HG03139 (cell line): ENCODE measurements around the gene TNFSF13.
A peak's percentile ranks its signal among the peaks of the same experiment; 100 is the strongest.

Experiments used
- ATAC-seq: cut with Tn5 transposase; IDR thresholded peaks from one replicate; pipeline ENCODE4 v1.9.1; 2021; ENCODE audit not compliant: unreplicated experiment

Gene TNFSF13

GRCh38 chr17:7574176-7574953 is 15.8 kb downstream of the TNFSF13 start:
- no peak for ATAC-seq

GRCh38 chr17:7575481-7575883 is 16.9 kb downstream of the TNFSF13 start:
- no peak for ATAC-seq

DNA sequence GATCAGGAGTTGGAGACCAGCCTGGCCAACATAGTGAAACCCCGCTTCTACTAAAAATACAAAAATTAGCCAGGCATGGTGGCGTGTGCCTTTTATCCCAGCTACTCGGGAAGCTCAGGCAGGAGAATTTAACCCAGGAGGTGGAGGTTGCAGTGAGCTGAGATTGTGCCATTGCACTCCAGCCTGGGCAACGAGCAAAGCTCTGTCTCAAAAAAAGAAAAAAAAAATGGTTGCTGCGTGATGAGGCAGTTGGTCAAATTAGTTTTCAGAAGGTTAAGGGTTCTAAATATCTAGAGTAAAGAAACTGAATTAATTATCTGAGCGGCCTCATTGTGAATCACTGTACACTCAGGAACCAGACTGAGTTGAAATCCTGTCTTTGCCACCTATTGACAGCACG is 17.4 kb downstream of the TNFSF13 start:
- ATAC-seq, result no peak

DNA sequence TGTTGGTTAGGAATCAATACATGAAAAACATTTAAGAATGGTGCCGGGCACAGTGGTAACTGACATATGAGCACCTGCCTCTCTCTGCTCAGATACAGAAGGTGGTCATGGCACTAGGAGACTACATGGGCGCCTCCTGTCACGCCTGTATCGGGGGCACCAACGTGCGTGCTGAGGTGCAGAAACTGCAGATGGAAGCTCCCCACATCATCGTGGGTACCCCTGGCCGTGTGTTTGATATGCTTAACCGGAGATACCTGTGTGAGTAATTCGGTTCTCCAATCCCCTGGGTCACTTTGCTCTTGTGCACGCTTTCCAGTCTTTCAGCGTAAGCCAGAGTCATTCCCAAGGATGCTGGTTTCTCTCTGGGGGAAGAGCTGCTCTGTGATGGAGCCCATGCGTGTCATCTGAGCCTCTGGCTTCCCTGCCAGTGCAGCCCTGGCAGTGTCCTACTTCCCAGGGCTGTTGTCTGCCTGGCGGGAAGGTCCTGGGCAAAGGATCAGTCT is 17.9 kb downstream of the TNFSF13 start:
- no peak for ATAC-seq

GRCh38 chr17:7577327-7578199 is 19.0 kb downstream of the TNFSF13 start:
- no peak for ATAC-seq

DNA sequence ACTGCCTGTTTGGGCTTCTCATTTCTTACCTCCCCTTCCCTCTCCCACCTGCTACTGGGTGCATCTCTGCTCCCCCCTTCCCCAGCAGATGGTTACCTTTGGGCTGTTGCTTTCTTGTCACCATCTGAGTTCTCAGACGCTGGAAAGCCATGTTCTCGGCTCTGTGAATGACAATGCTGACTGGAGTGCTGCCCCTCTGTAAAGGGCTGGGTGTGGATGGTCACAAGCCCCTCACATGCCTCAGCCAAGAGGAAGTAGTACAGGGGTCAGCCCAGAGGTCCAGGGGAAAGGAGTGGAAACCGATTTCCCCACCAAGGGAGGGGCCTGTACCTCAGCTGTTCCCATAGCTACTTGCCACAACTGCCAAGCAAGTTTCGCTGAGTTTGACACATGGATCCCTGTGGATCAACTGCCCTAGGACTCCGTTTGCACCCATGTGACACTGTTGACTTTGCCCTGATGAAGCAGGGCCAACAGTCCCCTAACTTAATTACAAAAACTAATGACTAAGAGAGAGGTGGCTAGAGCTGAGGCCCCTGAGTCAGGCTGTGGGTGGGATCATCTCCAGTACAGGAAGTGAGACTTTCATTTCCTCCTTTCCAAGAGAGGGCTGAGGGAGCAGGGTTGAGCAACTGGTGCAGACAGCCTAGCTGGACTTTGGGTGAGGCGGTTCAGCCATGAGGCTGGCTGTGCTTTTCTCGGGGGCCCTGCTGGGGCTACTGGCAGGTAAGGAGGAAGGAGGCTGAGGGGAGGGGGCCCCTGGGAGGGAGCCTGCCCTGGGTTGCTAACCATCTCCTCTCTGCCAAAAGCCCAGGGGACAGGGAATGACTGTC is 20.7 kb downstream of the TNFSF13 start, which contains the start of gene CD68:
Gene CD68, plus strand, starts transcription at position 638 of the 833 bp plus-strand sequence. Its CDS starts 40 bp downstream, at position 678.
- ATAC-seq, result no peak

DNA sequence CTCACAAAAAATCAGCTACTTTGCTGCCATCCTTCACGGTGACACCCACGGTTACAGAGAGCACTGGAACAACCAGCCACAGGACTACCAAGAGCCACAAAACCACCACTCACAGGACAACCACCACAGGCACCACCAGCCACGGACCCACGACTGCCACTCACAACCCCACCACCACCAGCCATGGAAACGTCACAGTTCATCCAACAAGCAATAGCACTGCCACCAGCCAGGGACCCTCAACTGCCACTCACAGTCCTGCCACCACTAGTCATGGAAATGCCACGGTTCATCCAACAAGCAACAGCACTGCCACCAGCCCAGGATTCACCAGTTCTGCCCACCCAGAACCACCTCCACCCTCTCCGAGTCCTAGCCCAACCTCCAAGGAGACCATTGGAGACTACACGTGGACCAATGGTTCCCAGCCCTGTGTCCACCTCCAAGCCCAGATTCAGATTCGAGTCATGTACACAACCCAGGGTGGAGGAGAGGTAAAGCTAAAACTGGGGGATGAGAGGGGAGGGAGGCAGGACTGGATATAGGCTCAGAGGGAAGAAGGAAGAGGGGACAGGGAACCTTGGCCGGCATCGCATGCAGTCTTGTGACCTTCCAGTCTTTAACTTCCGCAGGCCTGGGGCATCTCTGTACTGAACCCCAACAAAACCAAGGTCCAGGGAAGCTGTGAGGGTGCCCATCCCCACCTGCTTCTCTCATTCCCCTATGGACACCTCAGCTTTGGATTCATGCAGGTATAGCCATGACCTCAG is 21.5 kb downstream of the TNFSF13 start:
- ATAC-seq, result no peak

- no peak for ATAC-seq
Measured at GRCh38 chr17:7580604-7581575, 22.3 kb downstream of the TNFSF13 start.

DNA sequence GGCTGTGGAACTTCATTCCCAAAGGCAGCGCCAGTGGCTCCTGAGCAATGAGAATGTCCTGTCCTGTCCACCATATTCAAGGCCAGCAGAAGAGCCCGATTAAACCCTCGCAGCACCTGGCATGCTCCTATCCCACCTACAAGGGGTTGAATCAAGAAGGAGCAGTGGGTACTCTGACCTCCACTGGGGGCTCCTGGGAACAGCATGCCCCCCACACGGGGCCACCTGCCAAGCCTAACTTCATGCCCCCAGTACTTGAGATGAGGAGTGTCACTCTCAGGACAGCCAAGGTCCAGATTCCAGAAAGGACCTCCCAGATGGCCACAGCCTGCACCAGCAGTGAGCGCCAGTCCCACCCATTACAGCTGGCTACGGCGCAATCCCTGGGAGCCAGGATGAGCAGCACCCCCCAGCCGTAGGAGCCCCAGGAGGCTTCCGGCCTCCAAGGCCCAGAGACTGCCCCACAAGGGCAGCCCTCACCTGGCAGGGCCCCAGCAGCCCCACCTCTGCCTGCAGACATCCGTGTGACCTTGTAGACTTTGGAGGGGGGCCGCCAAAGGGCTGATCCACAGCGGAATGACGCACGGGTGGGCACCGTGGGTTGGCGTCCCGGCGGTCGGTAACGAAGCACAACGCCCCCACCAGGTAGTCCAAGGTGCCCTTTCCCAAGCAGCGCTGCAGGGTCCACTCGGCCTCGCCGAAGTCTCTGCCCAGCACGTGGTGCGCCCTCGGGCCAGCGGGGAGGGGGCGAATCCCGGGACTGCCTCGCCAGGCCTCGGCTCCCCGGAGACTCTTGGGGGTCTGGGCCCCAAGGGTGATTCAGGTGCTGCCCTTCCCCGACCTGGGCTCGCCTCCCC is 24.1 kb downstream of the TNFSF13 start:
- no peak for ATAC-seq

DNA sequence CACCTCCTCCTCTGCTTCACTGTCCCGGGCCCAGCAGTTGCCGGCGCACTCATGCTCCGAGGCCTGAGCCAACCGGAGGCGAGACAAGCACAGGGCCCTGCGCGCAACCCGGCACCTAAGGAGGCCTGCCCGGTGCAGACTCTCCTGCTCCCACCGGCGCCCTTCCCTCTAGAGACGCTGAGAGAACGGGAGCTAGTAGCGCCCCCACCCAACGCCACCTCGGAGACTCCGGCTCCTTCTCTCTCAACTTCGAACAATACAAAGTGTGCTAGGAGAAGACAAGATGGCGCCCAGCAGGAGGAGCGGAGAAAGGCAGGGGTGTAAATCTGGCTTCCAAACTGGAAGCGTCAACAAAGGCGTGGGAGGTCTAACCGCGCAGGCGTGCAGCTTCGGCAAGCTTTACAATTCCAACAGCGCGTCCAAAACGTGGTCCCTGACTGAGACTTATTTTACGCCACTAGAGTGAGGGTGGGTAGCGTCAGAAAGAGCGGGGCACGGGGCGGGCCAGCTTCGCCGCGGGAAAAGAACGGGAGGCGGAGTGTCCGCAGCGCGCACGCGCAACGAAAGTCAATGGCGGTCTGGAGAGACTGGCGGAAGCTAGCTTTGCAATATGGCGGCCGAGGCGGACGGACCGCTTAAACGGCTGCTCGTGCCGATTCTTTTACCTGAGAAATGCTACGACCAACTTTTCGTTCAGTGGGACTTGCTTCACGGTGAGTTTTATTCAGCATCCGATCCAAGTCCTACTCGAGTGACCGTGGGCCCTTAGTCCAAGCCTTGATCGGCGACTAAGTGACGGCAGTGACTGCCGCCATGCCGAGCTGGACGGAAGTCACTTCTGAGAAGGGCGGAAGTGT is 24.9 kb downstream of the TNFSF13 start, which contains the start of gene MPDU1:
Gene MPDU1, plus strand, starts transcription at position 600 of the 857 bp plus-strand sequence. Its CDS starts 11 bp downstream, at position 611.
- peak; percentile 51 for ATAC-seq

DNA sequence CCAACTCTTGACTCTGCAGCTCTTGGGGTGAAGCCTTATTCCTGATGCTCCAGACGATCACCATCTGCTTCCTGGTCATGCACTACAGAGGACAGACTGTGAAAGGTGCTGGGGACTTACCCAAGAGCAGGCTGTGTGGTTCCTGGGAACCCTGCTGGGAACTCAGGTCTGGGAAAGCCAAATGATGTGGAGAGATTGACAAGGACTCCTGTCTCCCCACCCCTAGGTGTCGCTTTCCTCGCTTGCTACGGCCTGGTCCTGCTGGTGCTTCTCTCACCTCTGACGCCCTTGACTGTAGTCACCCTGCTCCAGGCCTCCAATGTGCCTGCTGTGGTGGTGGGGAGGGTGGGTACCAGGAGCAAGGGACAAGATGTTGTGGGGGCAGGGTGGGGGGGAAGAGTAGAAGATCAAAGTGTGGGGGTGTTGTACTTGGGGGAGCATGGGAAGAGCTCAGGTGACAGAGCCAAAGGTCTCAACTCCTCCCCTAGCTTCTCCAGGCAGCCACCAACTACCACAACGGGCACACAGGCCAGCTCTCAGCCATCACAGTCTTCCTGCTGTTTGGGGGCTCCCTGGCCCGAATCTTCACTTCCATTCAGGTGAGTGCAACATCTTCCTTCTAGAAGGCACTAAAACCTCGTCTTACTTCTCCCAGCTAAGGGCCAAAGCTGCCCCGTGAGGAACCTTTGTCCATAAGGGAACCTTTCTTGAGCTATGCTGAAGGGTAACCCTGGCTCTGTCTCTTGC is 28.3 kb downstream of the TNFSF13 start:
- no peak for ATAC-seq

- no peak for ATAC-seq
Measured at GRCh38 chr17:7587420-7588151, 29.0 kb downstream of the TNFSF13 start.

DNA sequence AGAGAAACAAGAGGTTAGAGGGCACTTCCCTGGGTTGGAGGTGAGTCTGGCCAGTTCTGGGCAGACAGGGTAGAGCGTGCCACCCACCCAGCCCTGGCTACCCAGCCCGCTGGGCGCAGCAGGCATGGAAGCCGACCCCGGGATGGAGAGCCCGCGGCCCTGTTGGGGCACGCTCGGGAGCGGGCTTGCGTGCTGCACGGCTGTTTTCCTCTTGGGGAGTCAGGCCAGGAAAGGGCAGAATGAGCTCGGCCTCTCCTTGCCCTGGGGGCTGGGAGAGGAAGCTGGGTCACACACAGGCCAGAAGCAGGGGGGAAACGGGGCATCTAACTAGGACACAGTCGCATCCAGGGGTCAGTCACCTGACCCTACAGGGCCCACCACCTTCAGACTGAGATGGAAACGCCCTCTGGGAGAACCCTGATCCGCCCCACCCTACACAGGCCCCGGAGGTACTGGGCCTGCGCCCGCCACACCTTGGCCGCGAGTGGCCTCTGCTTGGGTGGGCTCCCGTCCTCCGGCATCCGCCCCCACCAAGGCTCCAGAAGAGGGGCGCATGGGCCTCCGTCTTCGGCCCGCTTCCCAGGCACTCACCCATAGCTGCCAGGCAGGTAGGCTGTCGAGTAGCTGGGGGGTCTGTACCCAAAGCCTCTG is 30.1 kb downstream of the TNFSF13 start:
- ATAC-seq, result no peak

- ATAC-seq, result no peak
Measured at GRCh38 chr17:7589204-7589868, 30.8 kb downstream of the TNFSF13 start.
